Measurements from ENCODE around the gene DPH7.
"Not testable (repeated sequence)": the region's sequence is repeated elsewhere in the genome, so short reads cannot be mapped to it uniquely, and the experiment has no call there.

The DPH7 gene

GRCh38 chr9:137544176-137544760 is 34.5 kb downstream of the DPH7 start:
- no peak for DNase-seq

- no peak for DNase-seq
Observed at GRCh38 chr9:137543237-137543963, 35.3 kb downstream of the DPH7 start.

DNA sequence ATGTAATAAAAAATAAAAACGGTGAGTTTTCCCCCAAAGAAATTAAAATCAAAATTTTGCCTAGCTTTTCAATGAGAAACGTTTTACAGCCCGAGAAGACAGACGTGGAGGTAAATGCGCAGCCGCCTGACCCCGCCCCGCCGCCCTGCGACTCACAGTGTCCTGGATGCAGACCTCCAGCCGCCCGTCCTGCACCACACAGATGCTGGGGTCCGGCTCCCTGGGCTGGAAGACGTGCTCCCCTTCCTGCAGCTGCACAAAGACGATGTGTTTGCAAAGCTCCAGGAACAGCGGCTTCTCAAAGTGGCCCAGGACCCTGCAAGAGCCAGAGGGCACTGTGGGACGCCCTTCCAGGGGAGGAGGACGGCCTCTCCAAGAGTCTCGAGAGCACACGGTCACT is 36.2 kb downstream of the DPH7 start:
- no peak for DNase-seq

GRCh38 chr9:137540536-137540935 is 38.2 kb downstream of the DPH7 start:
- DNase-seq = no peak

DNA sequence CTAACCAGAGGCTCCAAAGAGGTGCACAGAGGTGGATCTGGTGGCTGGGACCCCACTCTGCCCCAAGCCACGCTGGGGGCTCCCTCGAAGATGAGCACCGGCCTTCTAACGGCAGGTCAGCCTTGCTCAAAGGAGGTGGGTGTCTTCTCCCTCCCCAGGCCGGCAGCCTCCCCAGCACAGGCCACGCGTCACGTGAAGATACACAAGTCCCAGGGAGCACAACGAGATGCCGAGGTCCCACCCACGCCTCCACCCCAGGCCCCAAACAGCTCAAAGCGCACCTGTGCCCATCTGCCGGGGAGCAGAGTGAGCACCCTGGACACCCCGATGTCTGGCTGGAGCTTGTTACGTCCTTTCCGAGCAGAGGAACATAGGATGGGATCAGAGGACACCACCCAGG is 40.7 kb downstream of the DPH7 start:
- no peak for DNase-seq

DNA sequence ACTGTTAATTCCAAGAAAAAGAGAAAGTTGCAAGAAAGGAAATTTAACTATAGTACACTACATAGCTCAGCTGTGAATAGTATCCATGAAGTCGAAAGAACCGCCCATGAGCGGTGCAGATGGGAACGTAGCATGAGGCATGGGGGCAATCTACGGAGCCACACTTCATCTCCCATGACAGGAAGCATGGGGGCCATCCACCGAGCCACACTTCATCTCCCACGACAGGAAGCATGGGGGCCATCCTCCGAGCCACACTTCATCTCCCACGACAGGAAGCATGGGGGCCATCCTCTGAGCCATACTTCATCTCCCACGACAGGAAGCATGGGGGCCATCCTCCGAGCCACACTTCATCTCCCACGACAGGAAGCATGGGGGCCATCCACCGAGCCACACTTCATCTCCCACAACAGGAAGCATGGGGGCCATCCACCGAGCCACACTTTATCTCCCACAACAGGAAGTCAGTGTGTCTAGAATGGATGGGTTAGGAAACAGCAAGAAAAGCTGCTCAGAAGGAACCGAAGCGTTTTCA is 42.1 kb downstream of the DPH7 start:
- DNase-seq = not testable (repeated sequence)

- DNase-seq = no peak
Observed at GRCh38 chr9:137535120-137535428, 43.7 kb downstream of the DPH7 start.

DNA sequence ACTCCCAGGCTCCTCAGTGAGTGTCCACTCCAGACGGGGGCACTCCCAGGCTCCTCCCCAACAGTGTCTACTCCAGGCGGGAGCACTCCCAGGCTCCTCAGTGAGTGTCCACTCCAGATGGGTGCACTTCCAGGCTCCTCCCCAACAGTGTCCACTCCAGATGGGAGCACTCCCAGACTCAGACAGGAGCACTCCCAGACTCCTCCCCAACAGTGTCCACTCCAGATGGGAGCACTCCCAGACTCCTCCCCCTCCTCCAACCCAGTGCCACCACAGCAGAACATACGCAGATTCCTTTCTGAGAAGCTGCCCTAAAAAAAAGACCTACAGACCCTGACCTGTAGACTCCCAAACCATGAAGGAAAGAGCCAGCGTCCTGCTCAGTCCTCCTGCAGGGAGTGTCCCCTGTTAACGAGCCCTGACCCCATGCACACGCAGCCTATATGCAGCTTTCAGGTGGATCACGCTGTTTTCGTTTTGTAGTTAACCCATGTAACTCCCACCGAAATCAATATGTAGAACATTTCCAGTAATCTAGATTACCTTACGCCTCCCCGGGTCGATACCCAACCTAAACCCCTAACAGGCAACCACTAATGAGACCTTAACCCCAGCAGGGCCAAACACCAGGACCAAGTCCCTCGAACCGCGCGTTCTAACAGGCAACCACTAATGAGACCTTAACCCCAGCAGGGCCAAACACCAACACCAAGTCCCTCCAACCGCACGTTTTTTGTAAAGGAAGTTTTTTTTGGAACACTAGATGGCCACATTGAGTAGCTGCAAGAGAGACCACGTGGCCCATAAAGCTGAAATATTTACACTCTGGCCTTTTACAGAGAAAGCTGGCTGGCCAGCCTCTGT is 44.2 kb downstream of the DPH7 start:
- peak; percentile 15 for DNase-seq

DNA sequence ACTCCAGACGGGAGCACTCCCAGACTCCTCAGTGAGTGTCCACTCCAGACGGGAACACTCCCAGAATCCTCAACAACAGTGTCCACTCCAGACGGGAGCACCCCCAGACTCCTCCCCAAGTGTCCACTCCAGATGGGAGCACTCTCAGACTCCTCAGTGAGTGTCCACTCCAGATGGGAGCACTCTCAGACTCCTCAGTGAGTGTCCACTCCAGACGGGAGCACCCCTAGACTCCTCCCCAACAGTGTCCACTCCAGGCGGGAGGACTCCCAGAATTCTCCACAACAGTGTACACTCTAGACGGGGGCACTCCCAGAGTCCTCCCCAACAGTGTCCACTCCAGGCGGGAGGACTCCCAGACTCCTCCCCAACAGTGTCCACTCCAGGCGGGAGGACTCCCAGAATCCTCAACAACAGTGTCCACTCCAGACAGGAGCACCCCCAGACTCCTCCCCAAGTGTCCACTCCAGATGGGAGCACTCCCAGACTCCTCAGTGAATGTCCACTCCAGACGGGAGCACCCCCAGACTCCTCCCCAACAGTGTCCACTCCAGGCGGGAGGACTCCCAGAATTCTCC is 45.7 kb downstream of the DPH7 start:
- DNase-seq = not testable (repeated sequence)

DNA sequence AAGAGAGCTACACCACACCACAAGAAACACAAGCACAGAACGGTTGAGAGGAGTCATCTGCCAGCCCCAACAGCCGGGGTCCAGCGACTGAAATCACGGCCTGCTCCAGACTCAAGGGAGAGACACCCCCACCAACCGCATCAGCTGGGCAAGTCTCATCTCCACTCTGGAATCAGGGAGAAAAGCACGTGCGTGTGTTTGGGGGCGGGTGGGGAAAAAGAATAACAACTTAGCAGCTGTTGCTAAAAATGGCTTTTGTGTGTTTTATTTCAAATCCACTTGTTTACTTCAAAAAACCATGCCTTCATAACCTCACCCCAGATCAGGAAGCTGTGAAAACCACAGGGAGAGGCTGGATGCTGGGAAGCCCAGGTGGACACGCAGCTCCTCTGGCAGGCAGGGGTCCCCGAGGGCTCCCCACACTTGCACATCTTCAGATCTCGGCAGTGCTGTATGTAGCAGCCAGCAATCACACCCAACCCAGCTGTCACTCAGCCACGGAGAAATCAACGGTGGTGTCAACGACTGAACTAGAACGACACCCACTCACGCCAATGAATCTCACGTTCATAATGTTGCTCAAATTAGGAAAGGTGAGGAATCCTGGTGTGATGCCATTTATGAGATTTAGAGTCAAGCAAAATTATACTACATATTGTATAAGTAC is 47.5 kb downstream of the DPH7 start:
- no peak for DNase-seq

GRCh38 chr9:137530331-137530730 is 48.4 kb downstream of the DPH7 start:
- no peak for DNase-seq

DNA sequence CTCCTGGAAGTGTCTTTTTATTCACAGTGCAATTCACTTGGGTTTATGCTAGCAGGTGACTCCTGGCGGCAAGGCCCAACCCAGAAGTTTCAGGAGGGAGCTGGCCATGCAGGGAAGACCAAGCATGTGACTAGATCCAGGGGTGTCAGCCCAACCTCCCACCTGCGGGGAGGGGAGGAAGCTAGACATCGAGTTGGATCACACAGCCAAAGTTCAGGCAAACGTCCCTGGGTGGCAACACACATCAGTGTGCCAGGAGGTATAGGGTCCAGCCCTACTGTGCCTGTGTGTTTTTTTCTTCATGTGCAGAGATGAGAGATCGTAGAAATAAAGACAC is 53.8 kb downstream of the DPH7 start:
- DNase-seq = no peak

- DNase-seq = no peak
Observed at GRCh38 chr9:137524161-137524980, 54.4 kb downstream of the DPH7 start.

- no peak for DNase-seq
Observed at GRCh38 chr9:137522746-137523455, 55.8 kb downstream of the DPH7 start.

- DNase-seq = no peak
Observed at GRCh38 chr9:137521405-137521985, 57.2 kb downstream of the DPH7 start.

- DNase-seq = no peak
Observed at GRCh38 chr9:137520614-137521404, 57.9 kb downstream of the DPH7 start.

DNA sequence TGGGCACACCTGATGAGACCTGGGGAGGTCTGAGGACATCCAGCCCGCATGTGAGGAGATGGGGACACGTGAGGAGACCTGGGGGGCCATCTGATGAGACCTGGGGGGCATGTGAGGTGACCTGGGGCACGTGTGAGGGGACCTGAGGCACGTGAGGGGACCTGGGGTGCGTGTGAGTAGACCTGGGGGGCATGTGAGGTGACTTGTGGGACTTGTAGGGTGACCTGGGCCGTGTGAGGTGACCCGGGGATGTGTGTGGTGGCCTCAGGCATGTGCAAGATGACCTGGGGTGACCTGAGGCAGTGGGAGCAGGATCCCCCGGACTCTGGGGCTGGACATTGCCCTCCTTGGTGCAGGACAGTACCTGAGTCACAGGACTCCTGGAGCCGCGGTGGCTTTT is 59.2 kb downstream of the DPH7 start:
- no peak for DNase-seq

GRCh38 chr9:137518661-137519459 is 59.9 kb downstream of the DPH7 start:
- DNase-seq = not testable (repeated sequence)
